ENCODE results near the gene RHBDL3.

- no peak for TF ChIP-seq EZH2 (IDR thresholded peaks at IDR 0.05; ENCODE audit: borderline replicate concordance, insufficient read depth, low read depth, low read length, poor library complexity, severe bottlenecking)
- no peak for TF ChIP-seq CTCF (IDR thresholded peaks at IDR 0.05)
Measured at GRCh38 chr17:32279891-32280716, 14.5 kb downstream of the RHBDL3 start.

Measured in B cell (primary cell).